GM23338 (cell line): ENCODE results near the gene CHCHD6. TPM values are rescaled to one million over a fixed set of nuclear protein-coding genes. Genes with fewer than 3 reads are reported as not detected.

Experiments
- ATAC-seq: fragments of 200-7000 bp; cut with Tn5 transposase; 3 replicates; pipeline ENCODE4 v1.9.1; 2020
- DNase-seq: peaks from one replicate; pipeline ENCODE4 v3.0.0-alpha.2; 2015; ENCODE audit warnings: low spot score
- H2AFZ ChIP-seq: fragments of 200-600 bp; sonication (generic); 2 replicates; pipeline ENCODE4 v1.8.0; 2016; ENCODE audit warnings: antibody characterized with exemption, mild to moderate bottlenecking, moderate library complexity
- H3F3A ChIP-seq: fragments of 200-600 bp; sonication (generic); replicated peaks from 2 replicates; pipeline ENCODE4 v1.8.0; 2017; ENCODE audit warnings: antibody characterized with exemption, mixed run types, low read depth
- H3K27ac ChIP-seq: fragments of 200-600 bp; sonication (generic); 2 replicates; pipeline ENCODE4 v1.6.1; 2016; ENCODE audit warnings: low read depth
- H3K27me3 ChIP-seq: fragments of 200-600 bp; sonication (generic); 2 replicates; pipeline ENCODE4 v1.8.0; 2016; ENCODE audit warnings: mild to moderate bottlenecking, mixed run types, moderate library complexity; ENCODE audit not compliant: insufficient read depth
- H3K36me3 ChIP-seq: fragments of 200-600 bp; sonication (generic); 2 replicates; pipeline ENCODE4 v1.8.0; 2016; ENCODE audit warnings: mild to moderate bottlenecking; ENCODE audit not compliant: insufficient read depth
- H3K4me1 ChIP-seq: fragments of 200-600 bp; sonication (generic); 2 replicates; pipeline ENCODE4 v1.8.0; 2016; ENCODE audit warnings: mild to moderate bottlenecking, moderate library complexity; ENCODE audit not compliant: insufficient read depth
- H3K4me2 ChIP-seq: fragments of 200-600 bp; sonication (generic); 2 replicates; pipeline ENCODE4 v1.7.1; 2017; ENCODE audit warnings: mixed run types
- H3K4me3 ChIP-seq: fragments of 200-600 bp; sonication (generic); 2 replicates; pipeline ENCODE4 v1.6.1; 2016; ENCODE audit warnings: mixed run types
- H3K79me2 ChIP-seq: fragments of 200-600 bp; sonication (generic); replicated peaks from 2 replicates; pipeline ENCODE4 v1.8.0; 2017; ENCODE audit warnings: mild to moderate bottlenecking; ENCODE audit not compliant: insufficient read depth
- H3K9me2 ChIP-seq: fragments of 200-600 bp; sonication (generic); 2 replicates; pipeline ENCODE4 v1.8.0; 2017; ENCODE audit not compliant: insufficient read depth
- H4K20me1 ChIP-seq: fragments of 200-600 bp; sonication (generic); replicated peaks from 2 replicates; pipeline ENCODE4 v1.8.0; 2017; ENCODE audit warnings: mild to moderate bottlenecking; ENCODE audit not compliant: insufficient read depth
- H3K27ac Mint-ChIP-seq: 2 replicates; pipeline ENCODE4 v1.8.0; 2020; ENCODE audit warnings: inconsistent platforms, mild to moderate bottlenecking, moderate library complexity, mixed read lengths
- H3K27me3 Mint-ChIP-seq: 3 replicates; pipeline ENCODE4 v1.8.0; 2022; ENCODE audit warnings: low read depth, mild to moderate bottlenecking, moderate library complexity, mixed read lengths, inconsistent platforms; ENCODE audit not compliant: insufficient read depth, poor library complexity
- H3K36me3 Mint-ChIP-seq: 3 replicates; pipeline ENCODE4 v1.8.0; 2021; ENCODE audit warnings: low read depth, mild to moderate bottlenecking, inconsistent platforms, moderate library complexity, mixed read lengths
- H3K4me1 Mint-ChIP-seq: 3 replicates; pipeline ENCODE4 v1.8.0; 2020; ENCODE audit warnings: mild to moderate bottlenecking, inconsistent platforms, mixed read lengths
- H3K4me3 Mint-ChIP-seq: 3 replicates; pipeline ENCODE4 v1.8.0; 2021; ENCODE audit warnings: moderate library complexity, mild to moderate bottlenecking, inconsistent platforms, mixed read lengths
- H3K9me3 Mint-ChIP-seq: 3 replicates; pipeline ENCODE4 v1.8.0; 2020; ENCODE audit warnings: moderate library complexity, mild to moderate bottlenecking, inconsistent platforms, mixed read lengths
- EZH2 ChIP-seq: fragments of 200-600 bp; sonication (generic); IDR thresholded peaks from one replicate; pipeline ENCODE4 v1.8.0; 2017; ENCODE audit warnings: antibody characterized with exemption, mild to moderate bottlenecking, low read depth; ENCODE audit not compliant: unreplicated experiment
- EZH2phosphoT487 ChIP-seq: fragments of 200-600 bp; sonication (generic); IDR thresholded peaks from one replicate; pipeline ENCODE4 v1.8.1; 2018; ENCODE audit warnings: antibody characterized with exemption; ENCODE audit not compliant: unreplicated experiment
- JUNB ChIP-seq: IDR thresholded peaks from one replicate; pipeline ENCODE4 v1.6.1; 2016; ENCODE audit warnings: antibody characterized with exemption; ENCODE audit not compliant: unreplicated experiment
- POLR2AphosphoS5 ChIP-seq: IDR thresholded peaks from 2 replicates; pipeline ENCODE4 v1.6.1; 2016; ENCODE audit warnings: antibody characterized with exemption, low read depth
- ZNF114 ChIP-seq: fragments of 250-450 bp; sonication (Bioruptor Pico); IDR thresholded peaks from 2 replicates; pipeline ENCODE4 v1.5.0; 2020; ENCODE audit warnings: mild to moderate bottlenecking, moderate library complexity
- polyA plus RNA-seq: library from polyadenylated mRNA; unstranded; fragments of >200 nt; fragmentation: Nextera tagmentation; extraction: Ambion mirVana; gene quantifications from 2 replicates; pipeline ENCODE4 v1.2.1, GENCODE V29; 2016
- total RNA-seq: library from RNA; depleted of rRNA; stranded (reverse); fragments of >200 nt; shearing (Covaris generic); gene quantifications from 2 replicates; pipeline ENCODE4 v1.2.3, GENCODE V29; 2014
- TF ChIP-seq, protein P1 (sequence below): IDR thresholded peaks from 2 replicates; pipeline ENCODE4 v1.6.1; 2016; ENCODE audit warnings: antibody characterized with exemption
- TF ChIP-seq, protein P2 (sequence below): IDR thresholded peaks from one replicate; pipeline ENCODE4 v1.6.1; 2018; ENCODE audit warnings: antibody characterized with exemption; ENCODE audit not compliant: unreplicated experiment
- TF ChIP-seq, protein P3 (sequence below): fragments of 250-450 bp; sonication (Bioruptor Pico); IDR thresholded peaks from 2 replicates; pipeline ENCODE4 v1.5.0; 2020; ENCODE audit warnings: mild to moderate bottlenecking, moderate library complexity

The CHCHD6 gene
- total and polyA plus RNA-seq, 2 experiments from 2014 or later, result 28.8 to 43.0 TPM

DNA sequence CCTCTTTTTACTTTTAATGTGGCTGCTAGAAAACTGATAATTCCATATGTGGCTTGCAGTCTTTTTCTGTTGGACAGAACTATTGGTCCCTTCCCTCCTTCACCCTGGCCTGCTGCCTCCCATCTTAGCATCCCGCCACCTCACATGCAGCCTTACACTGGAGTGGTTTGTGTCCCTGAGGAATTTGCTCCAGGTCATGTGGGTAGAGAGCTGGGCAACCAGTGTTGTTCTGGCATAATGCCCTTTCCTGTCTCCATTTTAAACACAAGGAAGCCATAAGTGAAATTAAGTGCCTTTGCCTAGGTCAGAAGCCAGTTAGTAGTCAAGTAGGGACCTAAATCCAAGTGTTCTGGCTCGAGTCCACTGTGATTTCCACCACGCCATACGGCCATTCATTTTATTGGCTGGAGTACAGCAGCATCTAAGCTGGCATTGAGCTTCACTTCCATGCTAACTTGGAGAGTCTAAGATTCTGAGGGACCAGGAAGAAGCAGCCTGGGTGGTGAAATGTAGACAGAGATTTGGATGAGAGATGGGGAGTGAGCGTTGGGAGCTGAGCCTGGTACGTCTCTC is 232.9 kb downstream of the CHCHD6 start (continued):
- TF ChIP-seq, protein P1, sequence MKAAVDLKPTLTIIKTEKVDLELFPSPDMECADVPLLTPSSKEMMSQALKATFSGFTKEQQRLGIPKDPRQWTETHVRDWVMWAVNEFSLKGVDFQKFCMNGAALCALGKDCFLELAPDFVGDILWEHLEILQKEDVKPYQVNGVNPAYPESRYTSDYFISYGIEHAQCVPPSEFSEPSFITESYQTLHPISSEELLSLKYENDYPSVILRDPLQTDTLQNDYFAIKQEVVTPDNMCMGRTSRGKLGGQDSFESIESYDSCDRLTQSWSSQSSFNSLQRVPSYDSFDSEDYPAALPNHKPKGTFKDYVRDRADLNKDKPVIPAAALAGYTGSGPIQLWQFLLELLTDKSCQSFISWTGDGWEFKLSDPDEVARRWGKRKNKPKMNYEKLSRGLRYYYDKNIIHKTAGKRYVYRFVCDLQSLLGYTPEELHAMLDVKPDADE, result no peak
- TF ChIP-seq JUNB (no peak), EZH2 (no peak)
- TF ChIP-seq, protein P2, sequence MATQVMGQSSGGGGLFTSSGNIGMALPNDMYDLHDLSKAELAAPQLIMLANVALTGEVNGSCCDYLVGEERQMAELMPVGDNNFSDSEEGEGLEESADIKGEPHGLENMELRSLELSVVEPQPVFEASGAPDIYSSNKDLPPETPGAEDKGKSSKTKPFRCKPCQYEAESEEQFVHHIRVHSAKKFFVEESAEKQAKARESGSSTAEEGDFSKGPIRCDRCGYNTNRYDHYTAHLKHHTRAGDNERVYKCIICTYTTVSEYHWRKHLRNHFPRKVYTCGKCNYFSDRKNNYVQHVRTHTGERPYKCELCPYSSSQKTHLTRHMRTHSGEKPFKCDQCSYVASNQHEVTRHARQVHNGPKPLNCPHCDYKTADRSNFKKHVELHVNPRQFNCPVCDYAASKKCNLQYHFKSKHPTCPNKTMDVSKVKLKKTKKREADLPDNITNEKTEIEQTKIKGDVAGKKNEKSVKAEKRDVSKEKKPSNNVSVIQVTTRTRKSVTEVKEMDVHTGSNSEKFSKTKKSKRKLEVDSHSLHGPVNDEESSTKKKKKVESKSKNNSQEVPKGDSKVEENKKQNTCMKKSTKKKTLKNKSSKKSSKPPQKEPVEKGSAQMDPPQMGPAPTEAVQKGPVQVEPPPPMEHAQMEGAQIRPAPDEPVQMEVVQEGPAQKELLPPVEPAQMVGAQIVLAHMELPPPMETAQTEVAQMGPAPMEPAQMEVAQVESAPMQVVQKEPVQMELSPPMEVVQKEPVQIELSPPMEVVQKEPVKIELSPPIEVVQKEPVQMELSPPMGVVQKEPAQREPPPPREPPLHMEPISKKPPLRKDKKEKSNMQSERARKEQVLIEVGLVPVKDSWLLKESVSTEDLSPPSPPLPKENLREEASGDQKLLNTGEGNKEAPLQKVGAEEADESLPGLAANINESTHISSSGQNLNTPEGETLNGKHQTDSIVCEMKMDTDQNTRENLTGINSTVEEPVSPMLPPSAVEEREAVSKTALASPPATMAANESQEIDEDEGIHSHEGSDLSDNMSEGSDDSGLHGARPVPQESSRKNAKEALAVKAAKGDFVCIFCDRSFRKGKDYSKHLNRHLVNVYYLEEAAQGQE, result no peak

DNA sequence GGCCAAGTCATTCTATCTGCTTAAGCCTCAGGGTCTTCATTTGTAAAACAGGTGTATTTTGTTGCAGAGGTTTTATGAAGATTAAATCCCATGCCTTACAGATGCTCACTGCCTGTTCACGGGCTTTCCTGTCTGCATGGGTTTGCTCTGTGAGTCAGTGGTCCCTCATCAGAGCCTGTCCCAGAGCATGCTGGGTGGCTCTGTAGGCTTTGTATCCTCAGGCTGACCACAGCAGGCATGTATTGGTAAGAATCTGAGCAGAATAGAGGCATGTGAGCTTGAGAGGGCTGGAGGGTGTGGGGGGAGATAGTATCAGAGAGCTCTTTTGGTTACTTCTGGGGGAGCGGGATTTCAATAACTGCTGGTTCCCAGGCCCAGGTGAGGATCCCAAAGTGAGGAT is 233.5 kb downstream of the CHCHD6 start:
- DNase-seq (no peak), ATAC-seq (no peak)
- Histone ChIP-seq H3K36me3 (no peaks in the 10 kb centered on the region), H3K27ac (no peak overlapping the region), H3K4me2 (no peak overlapping the region), H3K27me3 (no peaks in the 10 kb centered on the region), H3K4me1 (no peaks in the 10 kb centered on the region), H3F3A (no peaks in the 10 kb centered on the region), H3K4me3 (no peak overlapping the region), H4K20me1 (no peaks in the 10 kb centered on the region; the same call in 1 of the 2 replicates), H2AFZ (no peak overlapping the region), H3K79me2 (no peaks in the 10 kb centered on the region), H3K9me2 (no peaks in the 10 kb centered on the region)
- Mint-ChIP-seq H3K9me3 (no peaks in the 10 kb centered on the region), H3K36me3 (no peaks in the 10 kb centered on the region), H3K27ac (no peak overlapping the region), H3K27me3 (no peaks in the 10 kb centered on the region), H3K4me3 (no peak overlapping the region), H3K4me1 (peaks cover 9% of the 10 kb centered on the region)
- TF ChIP-seq, protein P3, sequence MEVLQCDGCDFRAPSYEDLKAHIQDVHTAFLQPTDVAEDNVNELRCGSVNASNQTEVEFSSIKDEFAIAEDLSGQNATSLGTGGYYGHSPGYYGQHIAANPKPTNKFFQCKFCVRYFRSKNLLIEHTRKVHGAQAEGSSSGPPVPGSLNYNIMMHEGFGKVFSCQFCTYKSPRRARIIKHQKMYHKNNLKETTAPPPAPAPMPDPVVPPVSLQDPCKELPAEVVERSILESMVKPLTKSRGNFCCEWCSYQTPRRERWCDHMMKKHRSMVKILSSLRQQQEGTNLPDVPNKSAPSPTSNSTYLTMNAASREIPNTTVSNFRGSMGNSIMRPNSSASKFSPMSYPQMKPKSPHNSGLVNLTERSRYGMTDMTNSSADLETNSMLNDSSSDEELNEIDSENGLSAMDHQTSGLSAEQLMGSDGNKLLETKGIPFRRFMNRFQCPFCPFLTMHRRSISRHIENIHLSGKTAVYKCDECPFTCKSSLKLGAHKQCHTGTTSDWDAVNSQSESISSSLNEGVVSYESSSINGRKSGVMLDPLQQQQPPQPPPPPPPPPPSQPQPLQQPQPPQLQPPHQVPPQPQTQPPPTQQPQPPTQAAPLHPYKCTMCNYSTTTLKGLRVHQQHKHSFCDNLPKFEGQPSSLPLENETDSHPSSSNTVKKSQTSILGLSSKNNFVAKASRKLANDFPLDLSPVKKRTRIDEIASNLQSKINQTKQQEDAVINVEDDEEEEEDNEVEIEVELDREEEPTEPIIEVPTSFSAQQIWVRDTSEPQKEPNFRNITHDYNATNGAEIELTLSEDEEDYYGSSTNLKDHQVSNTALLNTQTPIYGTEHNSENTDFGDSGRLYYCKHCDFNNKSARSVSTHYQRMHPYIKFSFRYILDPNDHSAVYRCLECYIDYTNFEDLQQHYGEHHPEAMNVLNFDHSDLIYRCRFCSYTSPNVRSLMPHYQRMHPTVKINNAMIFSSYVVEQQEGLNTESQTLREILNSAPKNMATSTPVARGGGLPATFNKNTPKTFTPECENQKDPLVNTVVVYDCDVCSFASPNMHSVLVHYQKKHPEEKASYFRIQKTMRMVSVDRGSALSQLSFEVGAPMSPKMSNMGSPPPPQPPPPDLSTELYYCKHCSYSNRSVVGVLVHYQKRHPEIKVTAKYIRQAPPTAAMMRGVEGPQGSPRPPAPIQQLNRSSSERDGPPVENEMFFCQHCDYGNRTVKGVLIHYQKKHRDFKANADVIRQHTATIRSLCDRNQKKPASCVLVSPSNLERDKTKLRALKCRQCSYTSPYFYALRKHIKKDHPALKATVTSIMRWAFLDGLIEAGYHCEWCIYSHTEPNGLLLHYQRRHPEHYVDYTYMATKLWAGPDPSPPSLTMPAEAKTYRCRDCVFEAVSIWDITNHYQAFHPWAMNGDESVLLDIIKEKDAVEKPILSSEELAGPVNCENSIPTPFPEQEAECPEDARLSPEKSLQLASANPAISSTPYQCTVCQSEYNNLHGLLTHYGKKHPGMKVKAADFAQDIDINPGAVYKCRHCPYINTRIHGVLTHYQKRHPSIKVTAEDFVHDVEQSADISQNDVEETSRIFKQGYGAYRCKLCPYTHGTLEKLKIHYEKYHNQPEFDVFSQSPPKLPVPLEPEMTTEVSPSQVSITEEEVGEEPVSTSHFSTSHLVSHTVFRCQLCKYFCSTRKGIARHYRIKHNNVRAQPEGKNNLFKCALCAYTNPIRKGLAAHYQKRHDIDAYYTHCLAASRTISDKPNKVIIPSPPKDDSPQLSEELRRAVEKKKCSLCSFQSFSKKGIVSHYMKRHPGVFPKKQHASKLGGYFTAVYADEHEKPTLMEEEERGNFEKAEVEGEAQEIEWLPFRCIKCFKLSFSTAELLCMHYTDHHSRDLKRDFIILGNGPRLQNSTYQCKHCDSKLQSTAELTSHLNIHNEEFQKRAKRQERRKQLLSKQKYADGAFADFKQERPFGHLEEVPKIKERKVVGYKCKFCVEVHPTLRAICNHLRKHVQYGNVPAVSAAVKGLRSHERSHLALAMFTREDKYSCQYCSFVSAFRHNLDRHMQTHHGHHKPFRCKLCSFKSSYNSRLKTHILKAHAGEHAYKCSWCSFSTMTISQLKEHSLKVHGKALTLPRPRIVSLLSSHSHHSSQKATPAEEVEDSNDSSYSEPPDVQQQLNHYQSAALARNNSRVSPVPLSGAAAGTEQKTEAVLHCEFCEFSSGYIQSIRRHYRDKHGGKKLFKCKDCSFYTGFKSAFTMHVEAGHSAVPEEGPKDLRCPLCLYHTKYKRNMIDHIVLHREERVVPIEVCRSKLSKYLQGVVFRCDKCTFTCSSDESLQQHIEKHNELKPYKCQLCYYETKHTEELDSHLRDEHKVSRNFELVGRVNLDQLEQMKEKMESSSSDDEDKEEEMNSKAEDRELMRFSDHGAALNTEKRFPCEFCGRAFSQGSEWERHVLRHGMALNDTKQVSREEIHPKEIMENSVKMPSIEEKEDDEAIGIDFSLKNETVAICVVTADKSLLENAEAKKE (CRISPR knock-in tag), result no peak
- TF ChIP-seq EZH2phosphoT487 (no peak), ZNF114 (CRISPR knock-in tag) (no peak), POLR2AphosphoS5 (no peak), JUNB (no peak)
- TF ChIP-seq, protein P2, result no peak
- TF ChIP-seq, protein P1, result no peak
